Stimulated activated CD4-positive, alpha-beta T cell treated with anti-CD3 and anti-CD28 coated beads, Interleukin-15, amount 100 ng/mL, for 24 hours (primary cell): Measurements from ENCODE around the gene LIMCH1.
"Not testable (repeated sequence)": the region's sequence is repeated elsewhere in the genome, so short reads cannot be mapped to it uniquely, and the experiment has no call there.

Experiments used
- DNase-seq: peaks from one replicate; pipeline ENCODE4 v3.0.0-alpha.2; 2020

The LIMCH1 gene, protein sequence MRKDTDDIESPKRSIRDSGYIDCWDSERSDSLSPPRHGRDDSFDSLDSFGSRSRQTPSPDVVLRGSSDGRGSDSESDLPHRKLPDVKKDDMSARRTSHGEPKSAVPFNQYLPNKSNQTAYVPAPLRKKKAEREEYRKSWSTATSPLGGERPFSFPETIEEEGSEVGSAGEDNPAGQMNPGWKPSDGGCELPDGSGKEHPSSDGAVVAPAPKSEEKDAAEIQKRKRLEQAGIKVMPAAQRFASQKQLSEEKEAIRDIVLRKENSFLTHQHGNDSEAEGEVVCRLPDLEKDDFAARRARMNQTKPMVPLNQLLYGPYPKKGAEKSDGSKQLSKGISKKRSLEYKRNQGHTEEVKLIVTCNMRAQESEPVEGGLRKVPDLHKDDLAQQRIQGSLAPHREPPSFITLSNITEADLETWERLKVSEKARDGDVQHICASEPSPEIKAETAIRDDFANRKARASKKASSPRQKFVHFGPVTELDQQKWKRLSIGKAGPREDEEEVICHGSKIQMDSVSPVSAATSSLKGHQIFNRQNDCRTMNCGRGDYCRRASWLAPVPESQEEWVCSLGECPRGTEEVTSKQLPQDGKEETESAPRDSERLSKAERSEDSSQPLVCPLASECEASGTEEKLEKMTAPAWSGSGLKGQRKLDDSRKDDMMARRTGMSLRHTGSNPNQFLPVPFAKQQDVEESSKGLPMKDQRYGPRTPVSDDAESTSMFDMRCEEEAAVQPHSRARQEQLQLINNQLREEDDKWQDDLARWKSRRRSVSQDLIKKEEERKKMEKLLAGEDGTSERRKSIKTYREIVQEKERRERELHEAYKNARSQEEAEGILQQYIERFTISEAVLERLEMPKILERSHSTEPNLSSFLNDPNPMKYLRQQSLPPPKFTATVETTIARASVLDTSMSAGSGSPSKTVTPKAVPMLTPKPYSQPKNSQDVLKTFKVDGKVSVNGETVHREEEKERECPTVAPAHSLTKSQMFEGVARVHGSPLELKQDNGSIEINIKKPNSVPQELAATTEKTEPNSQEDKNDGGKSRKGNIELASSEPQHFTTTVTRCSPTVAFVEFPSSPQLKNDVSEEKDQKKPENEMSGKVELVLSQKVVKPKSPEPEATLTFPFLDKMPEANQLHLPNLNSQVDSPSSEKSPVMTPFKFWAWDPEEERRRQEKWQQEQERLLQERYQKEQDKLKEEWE (N-terminal part only)

DNA sequence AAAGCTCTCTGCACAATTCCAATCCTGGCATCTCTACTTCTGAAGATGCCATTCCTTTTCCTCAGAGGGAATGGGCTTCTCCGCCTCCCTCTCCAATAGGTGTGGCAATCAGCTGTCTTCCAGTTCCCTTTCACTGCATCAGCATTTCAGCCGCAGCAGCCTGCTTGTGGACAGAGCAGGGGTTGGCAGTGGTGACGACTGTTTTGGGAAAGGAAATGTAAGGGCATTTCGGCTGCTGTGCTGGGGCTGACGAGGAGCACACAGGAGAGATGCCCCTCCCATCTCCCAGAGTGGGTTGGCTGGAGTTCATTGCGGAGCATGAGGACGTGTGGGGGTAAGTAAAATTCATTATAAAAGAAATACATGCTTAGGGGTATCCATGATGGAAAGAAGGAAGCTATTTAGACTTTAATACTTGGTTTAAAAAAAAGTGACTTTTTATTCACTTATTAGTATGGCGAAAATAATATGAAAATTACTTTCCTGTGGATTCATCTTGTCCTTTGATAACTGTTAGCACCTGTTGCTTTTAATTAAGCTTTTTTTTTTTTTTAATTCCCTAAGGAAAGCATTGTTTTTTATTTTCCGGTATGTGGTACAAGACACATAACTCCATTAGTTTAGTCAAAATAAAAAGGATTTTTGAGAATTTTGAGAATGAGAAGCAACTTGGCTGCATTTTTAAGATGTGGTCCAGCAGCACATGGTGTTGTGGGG is at the start of gene LIMCH1:
TSS of gene LIMCH1 (plus strand) at position 141 of the 717 bp plus-strand sequence. CDS start 67,839 bp downstream, outside the sequence.
- DNase-seq = no peak

DNA sequence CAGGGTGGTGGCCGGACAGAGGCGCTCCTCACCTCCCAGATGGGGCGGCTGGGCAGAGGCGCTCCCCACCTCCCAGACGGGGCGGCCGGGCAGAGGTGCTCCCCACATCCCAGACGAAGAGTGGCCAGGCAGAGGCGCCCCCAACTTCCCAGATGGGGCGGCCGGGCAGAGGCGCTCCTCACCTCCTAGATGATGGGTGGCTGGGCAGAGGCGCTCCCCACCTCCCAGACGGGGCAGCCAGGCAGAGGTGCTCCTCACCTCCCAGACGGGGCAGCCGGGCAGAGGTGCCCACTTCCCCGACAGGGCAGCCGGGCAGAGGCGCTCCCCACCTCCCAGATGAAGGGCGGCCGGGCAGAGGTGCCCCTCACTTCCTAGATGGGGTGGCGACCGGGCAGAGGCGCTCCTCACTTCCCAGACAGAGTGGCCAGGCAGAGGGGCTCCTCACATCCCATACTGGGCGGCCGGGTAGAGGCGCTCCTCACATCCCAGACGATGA is 46.8 kb upstream of the LIMCH1 start:
- not testable (repeated sequence) for DNase-seq

DNA sequence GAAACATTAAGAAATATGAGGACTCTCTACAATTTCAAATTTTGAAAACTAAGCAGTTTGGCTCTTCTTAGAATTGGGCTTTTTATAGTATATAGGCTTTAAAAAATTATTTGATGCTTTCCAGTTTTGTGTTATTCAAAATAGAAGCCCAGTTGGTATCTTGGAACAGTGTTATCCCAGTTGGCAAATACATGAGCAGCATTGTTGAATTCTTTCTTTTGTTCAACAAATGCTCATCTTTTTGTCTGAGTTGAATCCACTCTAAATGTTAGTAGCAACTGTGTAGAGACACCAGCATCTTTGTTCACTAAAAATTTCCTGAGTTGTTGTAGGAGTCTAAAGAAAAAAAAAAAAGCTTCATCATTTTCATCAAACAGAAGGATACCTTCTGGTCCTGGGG is 41.0 kb upstream of the LIMCH1 start:
- no peak for DNase-seq

DNA sequence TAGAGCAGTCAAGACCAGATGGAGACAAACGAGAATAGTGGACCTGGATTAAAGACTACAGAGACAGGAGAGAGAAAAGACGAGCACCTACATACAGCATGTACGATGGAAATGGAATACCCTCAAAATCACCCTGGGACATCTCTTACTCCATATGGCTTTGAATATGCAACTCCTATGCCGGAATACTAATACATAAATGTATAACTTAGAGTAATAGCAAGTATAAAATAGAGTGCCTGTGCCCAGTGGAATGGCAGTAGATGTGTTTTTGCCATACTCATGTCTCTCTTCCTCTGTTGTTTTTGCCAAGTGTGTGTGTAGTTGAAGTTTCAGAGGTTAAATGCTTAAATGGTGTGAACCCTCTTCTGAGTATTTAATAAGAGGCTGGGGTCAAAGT is 39.8 kb upstream of the LIMCH1 start:
- no peak for DNase-seq

DNA sequence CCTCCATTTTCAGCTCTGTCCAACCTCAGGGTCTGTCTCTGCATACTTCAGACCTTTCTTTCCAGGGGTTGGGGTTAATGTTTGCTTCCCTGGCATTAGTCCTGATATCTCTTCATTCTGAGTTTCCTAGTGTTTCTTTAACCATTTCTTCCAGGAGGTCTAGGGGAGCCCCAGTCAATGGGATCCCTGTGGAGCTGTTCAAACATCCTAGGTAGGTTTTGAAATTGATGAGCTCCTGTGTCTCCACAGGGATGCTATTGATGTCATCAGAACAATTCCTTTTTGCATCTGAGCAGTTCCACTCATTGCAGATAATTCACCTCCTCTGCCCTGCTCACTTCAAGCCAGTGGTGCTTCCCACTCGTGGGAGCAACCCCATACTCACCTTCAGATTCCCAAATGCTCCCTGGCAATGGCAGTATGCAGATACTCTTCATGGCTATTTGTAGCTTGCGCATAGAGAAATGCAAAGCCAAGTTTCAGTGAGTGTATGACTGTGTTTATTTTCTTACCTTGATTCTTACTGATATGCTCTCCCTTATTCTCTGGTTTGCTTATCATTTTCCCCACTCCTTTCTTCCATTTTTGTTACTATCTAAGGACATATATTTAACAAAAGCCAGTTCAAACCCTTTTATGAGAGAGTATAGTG is 33.7 kb upstream of the LIMCH1 start:
- no peak for DNase-seq

DNA sequence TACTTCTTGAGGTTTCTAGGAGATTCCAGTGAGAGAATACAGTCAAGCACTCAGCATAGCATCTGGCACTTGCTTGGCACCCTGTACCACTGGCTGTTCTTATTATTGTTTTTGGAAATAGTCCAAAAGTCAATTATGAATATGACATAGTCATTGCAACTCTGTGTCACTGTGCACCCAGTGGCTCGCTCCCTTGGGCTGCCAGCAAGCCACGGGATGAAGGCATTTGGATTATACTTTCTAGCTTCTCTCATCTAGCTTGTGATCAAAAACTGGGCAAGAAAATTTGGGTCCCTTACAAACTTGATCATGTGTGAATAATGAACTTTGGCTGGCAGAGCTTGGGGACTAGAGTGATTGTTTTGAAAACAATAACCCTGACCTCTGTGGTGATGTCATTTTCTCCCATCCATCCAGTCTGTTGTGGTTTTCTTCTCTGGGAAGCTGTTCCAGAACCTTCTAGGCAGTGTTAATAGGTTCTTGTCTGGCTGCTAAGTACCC is 32.7 kb upstream of the LIMCH1 start:
- no peak for DNase-seq

DNA sequence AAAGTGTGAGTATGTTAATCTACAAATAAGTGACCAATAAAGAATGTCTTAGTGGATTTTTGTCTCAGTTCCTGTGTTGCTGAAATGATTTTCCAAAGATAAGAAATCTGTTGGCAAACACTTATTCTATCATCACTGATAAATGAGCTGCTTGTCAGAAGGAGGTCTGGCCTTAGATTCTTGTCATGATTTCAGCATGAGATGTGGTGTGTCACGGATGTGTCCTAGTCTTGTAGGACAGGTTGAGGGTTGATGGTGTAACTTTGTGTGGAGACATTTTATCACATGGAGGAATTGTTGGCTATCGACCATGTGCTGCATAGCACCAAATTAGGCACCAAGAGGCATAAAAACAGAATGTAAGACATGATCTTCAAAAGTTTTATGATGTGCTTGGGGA is 31.8 kb upstream of the LIMCH1 start:
- no peak for DNase-seq

DNA sequence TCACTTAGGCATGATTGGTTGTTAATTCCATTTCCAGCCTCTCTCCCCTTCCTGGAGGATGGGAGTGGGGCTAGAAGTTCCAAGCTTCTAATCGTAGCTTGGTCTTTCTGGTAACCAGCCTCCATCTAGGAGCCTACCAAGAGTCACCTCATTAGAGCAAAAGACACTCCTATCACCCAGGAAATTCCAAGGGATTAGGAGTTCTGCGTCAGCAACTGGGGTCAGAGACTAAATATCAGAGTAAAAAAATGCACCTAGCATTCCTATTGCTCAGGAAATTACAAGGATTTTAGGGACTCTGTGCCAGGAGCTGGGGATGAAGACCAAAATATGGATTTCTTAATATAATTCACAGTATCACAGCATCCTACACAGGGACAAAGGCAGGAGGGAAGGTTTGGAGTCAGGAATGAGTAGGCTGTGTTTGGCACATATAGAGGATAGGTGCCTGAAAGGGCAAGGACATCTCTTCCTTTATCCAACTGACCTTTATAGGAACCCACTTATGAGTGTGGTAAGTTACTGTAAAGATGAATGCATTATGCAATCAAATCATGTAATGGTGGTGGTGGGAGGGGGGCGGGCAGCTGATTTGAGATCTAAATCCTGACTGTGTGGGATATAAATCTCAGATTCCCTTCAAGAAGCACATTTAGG is 30.5 kb upstream of the LIMCH1 start:
- no peak for DNase-seq

DNA sequence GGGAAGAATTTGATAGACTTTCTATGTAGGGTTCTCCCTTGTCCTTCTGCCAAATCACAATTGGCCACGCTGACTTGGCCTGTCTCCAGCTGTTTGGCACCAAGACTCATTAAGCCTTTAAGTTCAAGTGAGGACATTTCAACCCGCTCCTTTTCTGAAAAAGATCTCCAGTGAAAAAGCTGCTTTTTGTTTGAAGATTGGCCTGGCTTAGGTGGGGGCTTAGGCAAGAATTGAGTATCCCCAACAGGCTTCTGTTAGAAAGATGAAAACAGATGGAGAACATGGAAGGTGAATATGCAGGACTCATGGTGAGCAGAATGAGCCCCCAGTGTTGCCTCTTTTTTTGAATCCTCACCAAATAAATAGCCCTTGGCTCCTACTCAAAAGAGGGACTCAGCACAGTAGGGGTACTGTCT is 28.5 kb upstream of the LIMCH1 start:
- DNase-seq = no peak

DNA sequence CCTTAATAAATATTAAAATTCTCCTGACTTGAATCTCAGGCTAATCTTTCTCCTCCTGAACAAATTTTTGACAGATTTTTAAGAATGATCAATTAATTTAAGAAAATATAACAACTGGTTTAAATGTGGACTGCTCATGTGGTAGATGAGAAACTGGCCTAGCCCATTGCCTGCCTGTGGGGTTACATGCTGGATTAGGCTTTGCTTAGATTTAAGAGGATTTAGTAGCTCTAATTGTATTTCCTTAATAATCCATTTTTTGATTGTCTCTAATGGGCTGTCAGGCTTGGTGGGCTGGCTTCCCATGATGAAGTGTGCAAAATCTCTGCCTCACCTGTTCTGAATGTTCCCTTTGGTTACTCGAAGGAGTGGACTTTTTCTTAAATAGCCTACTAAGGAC is 27.8 kb upstream of the LIMCH1 start:
- DNase-seq = no peak

DNA sequence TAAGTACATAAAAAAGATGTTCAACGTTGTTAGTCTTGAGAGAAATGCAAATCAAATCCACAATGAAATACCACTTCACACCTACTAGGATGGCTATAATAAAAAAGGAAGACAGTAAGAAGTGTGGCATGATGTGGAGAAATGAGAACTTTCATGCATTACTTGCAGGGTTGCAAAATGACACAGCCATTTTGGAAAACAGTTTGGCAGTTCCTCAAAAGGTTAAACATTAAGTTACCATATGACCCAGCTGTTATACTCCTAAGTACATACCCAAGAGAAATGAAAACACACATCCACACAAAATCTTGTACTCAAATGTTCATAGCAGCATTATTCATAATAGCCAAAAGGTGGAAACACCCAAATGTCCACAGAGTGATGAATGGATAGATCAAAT is 25.8 kb upstream of the LIMCH1 start:
- DNase-seq = no peak

DNA sequence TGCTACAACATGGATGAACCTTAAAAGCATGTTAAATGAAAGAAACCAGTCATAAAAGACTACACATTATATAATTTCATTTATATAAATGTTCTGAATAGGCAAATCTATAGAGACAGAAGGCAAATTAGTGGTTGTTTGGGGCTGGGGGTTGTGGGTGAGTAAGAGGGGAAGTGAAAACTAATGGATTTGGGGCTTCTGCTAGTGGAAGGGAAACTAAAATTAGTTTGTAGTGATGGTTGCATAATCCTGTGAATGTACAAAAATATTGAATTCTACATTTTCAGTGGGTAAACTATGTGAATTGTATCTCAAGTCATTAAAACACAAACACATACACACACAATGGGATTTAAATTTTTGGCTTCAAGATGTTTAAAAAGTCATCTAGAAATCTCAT is 25.4 kb upstream of the LIMCH1 start:
- no peak for DNase-seq

DNA sequence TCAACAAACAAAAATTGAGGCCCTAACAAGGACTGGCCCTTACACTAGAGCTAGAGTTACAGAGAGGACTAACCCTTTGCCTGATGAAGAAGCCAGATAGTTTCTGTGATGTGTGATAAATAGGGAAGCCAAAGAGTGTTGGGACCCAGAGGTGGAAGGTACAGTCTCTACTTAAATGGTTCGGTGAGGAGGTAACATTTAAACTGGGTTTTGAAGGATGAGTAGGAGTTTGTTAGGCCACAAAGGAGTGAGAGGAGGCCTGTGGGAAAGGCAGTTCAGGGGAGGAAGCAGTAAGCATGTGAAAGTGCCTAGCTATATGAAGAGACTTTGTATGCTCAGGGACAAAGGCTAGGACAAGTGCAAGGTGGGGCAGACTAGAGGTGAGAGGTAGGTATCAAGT is 23.8 kb upstream of the LIMCH1 start:
- DNase-seq = no peak

DNA sequence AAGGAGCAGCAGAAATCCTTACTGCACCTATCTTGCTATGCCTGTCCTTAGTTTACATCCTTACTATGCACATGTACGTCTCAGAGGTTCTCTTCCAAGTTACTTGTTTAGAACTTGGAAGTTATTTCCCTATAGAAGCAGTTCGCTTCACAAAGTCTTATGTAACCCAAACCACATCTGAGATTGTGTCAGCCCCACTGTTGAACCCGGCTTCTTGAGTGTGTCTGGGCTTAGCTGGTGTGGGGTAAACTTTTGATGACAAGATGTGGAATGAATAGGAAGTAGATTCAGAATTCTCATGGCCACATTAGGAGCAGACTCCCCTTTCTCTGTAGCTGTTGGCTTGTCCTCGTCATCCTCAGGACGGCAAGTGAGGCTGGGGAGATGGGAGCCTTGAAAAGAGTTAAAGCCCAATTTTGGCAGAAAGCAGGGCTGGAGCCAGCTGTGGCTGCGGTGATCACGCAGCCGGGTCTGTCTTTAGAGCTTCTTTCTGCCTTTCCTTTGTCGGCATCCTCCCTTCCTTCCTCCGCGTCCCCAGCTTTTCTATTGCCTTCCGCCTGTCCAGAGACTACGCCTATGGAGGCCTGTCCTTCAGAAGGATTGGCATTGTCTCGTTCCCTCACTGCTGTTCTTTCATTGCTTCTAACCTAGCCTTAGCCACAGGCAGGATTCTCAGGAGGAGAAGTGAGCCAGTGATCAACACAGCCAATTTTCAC is 23.0 kb upstream of the LIMCH1 start:
- no peak for DNase-seq

DNA sequence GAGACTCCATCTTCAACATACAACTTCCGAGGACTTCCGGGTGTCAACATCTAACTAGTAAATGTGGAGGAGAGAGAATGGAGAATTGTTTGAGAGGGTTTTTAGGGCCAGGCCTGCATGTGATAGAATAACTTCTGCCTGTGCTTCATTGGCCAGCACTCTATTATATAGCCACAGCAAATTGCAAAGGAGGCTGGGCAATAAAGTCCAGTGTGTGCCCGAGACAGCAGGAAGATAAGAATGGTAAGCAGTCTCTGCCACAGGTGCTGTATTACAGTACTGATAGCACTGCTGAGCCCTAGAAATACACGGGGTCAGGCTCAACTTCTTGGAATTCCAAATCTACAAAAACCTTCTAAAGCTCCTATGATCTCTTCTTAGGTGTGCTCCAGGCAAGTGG is 20.8 kb upstream of the LIMCH1 start:
- DNase-seq = no peak

DNA sequence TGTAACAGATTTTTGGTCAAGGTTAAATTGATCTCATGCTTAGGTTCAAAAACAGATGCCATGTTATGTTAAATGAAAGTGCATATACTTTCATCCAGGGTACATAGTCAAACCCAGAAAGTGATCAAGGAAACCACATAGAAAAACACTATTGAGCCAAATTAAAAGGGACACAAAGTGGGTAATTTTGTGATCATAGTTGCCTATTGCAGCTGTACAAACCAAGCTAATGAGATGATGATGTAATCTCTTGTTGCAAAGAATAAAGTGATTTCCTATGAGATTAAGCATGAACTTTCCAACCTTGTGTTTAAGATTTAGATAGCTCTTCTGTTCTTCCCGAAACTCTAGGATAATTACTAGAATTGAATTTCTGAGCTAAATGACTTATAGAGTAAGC is 20.2 kb upstream of the LIMCH1 start:
- no peak for DNase-seq

DNA sequence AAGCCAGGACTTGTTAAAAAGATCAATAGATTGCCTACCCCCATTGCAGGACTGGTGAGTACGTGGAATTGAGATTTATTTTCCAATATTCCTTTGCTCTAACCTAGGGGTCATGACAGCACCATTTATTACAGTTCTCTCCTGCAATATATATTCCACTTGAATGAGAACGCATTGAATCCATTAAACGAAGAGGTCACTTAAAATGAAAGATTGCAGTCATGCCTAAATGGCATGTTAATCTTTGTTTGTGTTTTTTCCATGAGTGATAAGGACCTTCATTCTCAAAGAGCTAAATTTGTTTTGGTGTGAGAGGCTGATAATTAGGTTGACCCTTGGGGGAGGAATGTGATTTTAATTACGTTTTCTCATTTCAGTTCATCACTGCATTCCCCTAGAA is 13.5 kb upstream of the LIMCH1 start:
- no peak for DNase-seq

DNA sequence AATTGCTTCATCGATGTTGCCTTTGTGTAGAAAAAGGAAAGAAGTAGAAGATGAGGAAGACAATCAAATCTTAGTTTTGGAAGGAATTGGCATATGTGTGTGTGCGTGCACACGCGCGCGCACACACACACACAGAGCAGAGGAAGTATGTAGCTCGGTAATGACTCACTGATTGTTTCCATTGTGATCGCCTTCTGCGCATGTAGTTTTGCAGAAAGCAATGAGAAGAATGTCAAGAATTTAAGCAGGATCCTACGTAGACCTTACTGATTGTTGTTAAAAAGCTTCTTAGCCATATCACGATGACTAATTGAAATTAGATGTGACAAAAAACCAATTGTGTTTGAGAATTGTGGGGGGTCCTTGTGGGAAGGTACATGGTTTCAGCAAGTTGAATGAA is 12.8 kb upstream of the LIMCH1 start:
- no peak for DNase-seq

DNA sequence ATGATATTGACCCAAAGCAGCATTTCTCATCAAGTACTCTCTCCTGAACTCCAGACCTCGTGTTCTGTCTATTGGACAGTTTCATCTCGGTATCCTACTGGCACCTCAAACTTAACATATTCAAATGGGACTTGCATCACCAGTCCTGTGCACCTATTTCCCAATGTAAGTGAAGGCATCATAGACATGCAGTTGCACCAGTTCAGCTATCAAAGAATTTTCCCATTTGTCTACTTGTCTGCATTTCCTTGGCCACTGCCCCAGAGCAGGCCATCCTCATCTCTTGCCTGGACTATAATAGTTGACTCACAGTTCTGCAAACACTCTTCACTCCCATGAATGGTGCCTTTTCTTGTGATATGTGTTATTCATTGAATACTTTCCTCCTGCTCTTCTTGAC is 11.3 kb upstream of the LIMCH1 start:
- DNase-seq = no peak

DNA sequence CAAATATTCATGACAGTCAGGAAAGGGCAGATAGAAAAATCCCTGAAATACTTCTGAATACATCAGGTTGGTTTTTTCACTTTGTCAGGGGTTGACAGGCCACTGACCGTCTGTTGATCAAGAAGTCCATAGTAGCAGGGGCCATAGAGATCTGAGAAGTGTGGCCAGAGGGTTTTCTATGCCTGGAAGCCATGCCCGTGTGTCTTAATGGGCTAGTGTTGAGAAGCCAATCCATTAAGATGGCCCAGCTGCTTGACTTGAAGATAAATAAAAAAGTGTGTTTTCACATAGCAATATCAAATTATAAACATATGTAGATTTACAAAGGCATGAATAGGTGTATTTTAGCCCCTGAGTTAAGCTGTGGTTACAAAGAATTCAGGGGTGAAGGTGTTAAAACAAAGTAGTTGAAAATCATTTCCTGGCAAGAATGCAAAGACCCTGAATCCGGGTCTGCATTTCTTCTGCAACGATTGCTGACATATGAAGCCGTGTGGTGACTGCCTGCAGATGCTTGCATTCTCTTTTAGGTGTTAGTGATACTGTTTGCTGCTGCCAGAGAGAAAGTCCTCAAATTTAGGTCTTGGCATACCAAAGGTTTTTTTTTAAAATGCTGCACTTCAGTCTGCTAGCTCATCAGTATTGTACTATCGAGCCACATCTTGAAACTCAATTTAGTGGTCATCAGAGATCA is 9.3 kb upstream of the LIMCH1 start:
- DNase-seq = no peak
